Measurements from ENCODE around the gene PRDM16. TPM values are rescaled to one million over a fixed set of nuclear protein-coding genes. Genes with fewer than 3 reads are reported as not detected.

PRDM16 gene
- total RNA-seq, 1 donor from 2014 or later = 0.43 TPM

DNA sequence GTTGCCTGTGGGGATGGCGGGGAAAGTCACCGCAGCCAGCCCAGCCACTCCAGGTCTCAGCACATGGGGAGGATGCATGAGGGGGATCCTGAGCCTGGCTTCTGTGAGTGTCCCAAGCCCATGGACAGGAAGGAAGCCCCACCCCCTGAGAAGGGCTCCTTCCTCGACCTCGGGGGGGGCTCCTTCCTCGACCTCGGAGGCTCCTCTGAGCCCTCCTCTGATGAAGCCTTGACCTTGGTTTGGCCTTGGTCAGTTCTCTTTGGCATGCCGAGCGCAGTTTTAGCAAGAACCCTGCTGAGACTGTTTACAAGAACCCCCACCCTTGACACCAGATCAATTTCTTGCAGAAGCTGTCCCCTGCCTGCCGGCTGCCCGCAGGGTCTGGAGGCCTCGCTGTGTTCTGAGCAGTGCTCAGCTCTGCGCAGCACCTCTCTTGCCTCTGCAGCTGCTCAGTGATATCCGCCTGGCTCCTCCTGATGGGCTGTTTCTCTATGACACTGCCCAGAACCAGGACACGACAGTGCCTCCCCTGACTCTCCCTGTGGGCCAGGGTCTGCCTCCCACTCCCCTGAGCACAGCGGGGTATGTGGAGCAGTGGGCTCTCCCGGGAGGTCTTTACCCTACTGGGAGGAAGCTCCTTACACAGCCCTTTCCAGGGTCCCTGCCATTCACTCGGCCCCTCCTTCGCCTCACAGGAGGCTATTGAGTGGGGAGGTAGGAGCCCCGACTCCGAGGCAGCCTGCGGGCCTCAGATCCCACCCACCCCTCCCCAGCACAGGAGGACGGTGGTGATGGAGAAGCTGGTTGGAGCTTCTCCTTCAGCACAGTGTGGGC is 32.3 kb upstream of the PRDM16 start:
- H3K4me1 Mint-ChIP-seq (ENCODE audit: low read depth, unreplicated experiment) = no peaks in the 10 kb centered on the region
- Histone ChIP-seq H2AFZ (ENCODE audit: low read depth, low read length) (no peak overlapping the region), H3K27ac (ENCODE audit: low read depth, low read length) (no peak overlapping the region), H3K4me2 (ENCODE audit: low read length) (no peak overlapping the region), H3K4me1 (ENCODE audit: insufficient read depth, low read length) (no peaks in the 10 kb centered on the region), H3K36me3 (ENCODE audit: insufficient read depth, low read length) (no peaks in the 10 kb centered on the region), H3K79me2 (ENCODE audit: insufficient read depth, low read length) (no peaks in the 10 kb centered on the region), H3K4me3 (ENCODE audit: insufficient read depth, low read depth, low read length) (no peak overlapping the region), H4K20me1 (ENCODE audit: insufficient read depth, low read length) (no peaks in the 10 kb centered on the region), H3K9me3 (ENCODE audit: insufficient read depth, low read depth, low read length) (no peaks in the 10 kb centered on the region), H3K27me3 (ENCODE audit: insufficient read depth, low read length) (no peaks in the 10 kb centered on the region), H3K9ac (ENCODE audit: low read length) (no peak overlapping the region)
- no peak overlapping the region for H3K4me3 Mint-ChIP-seq (ENCODE audit: unreplicated experiment)
- no peak for FAIRE-seq
- no peaks in the 10 kb centered on the region for H3K36me3 Mint-ChIP-seq (ENCODE audit: low read depth, unreplicated experiment)
- no peak for TF ChIP-seq CTCF (IDR thresholded peaks at IDR 0.05; ENCODE audit: insufficient read depth, low read depth, low read length)
- no peak for TF ChIP-seq EZH2 (IDR thresholded peaks at IDR 0.05; ENCODE audit: insufficient read depth, low read length)
- peaks cover 45% of the 10 kb centered on the region for H3K27me3 Mint-ChIP-seq (ENCODE audit: low read depth, unreplicated experiment)
- no peaks in the 10 kb centered on the region for H3K9me3 Mint-ChIP-seq (ENCODE audit: unreplicated experiment)
- H3K27ac Mint-ChIP-seq (ENCODE audit: unreplicated experiment) = no peak overlapping the region
- no peak for DNase-seq (ENCODE audit: low read depth)

DNA sequence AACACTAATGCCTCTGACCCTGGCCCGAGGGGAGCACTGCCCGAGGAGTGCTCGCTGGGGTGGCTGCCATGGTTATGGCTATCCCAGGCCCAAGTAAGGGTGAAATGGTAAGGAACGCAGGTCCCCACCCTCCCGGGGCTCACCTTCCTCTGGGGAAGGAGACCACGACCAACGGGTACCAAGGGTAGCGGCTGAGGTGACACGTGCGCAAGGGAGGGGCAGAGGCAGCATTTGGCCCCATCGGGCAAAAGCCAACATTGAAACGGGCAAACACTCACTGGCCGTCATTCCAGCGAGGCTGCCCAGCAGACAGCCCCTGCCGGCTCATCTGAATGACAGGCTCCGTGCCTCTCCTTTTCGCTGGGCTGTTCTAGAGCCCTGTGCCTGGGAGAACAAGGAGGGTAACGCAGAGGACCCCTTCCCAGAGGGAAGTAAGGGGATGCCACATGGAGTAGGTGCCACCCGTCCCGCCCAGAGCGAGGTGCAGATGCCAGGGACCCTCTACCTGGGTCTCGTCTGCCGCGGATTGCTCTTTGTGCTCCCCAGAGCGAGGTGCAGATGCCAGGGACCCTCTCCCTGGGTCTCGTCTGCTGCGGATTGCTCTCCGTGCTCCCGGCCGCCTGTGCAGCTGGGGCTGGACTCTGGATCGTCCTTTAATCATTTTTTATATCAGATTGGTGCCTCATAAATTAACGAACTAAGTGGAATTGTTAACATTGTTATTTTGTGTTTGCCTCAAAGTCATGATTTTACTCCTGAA is 31.5 kb upstream of the PRDM16 start:
- H3K79me2 ChIP-seq (ENCODE audit: insufficient read depth, low read length) = no peaks in the 10 kb centered on the region
- no peaks in the 10 kb centered on the region for H3K4me1 ChIP-seq (ENCODE audit: insufficient read depth, low read length)
- no peak overlapping the region for H3K27ac ChIP-seq (ENCODE audit: low read depth, low read length)
- no peak overlapping the region for H3K4me2 ChIP-seq (ENCODE audit: low read length)
- FAIRE-seq (no peak), DNase-seq (ENCODE audit: low read depth) (no peak)
- H3K4me3 ChIP-seq (ENCODE audit: insufficient read depth, low read depth, low read length) = no peak overlapping the region
- no peaks in the 10 kb centered on the region for H3K27me3 ChIP-seq (ENCODE audit: insufficient read depth, low read length)
- Mint-ChIP-seq H3K9me3 (ENCODE audit: unreplicated experiment) (peaks cover 1% of the 10 kb centered on the region), H3K27ac (ENCODE audit: unreplicated experiment) (no peak overlapping the region), H3K36me3 (ENCODE audit: low read depth, unreplicated experiment) (no peaks in the 10 kb centered on the region), H3K4me1 (ENCODE audit: low read depth, unreplicated experiment) (no peaks in the 10 kb centered on the region), H3K27me3 (ENCODE audit: low read depth, unreplicated experiment) (peaks cover 41% of the 10 kb centered on the region), H3K4me3 (ENCODE audit: unreplicated experiment) (no peak overlapping the region)
- no peak for TF ChIP-seq EZH2 (IDR thresholded peaks at IDR 0.05; ENCODE audit: insufficient read depth, low read length)
- TF ChIP-seq CTCF (IDR thresholded peaks at IDR 0.05; ENCODE audit: insufficient read depth, low read depth, low read length) = no peak
- H3K9ac ChIP-seq (ENCODE audit: low read length) = no peak overlapping the region
- no peaks in the 10 kb centered on the region for H3K36me3 ChIP-seq (ENCODE audit: insufficient read depth, low read length)
- H3K9me3 ChIP-seq (ENCODE audit: insufficient read depth, low read depth, low read length) = no peaks in the 10 kb centered on the region
- H2AFZ ChIP-seq (ENCODE audit: low read depth, low read length) = no peak overlapping the region
- no peaks in the 10 kb centered on the region for H4K20me1 ChIP-seq (ENCODE audit: insufficient read depth, low read length)

All from astrocyte (in vitro differentiated cells and primary cell).